Parathyroid adenoma (tissue), 2 donors: Measurements from ENCODE around the gene CFAP221.

Experiments
- H2AFZ ChIP-seq: fragments of 300-600 bp; sonication (generic); one replicate; pipeline ENCODE4 v1.7.0; 2017; ENCODE audit warnings: antibody characterized with exemption, mild to moderate bottlenecking
- H3K27ac ChIP-seq: fragments of 300-600 bp; sonication (generic); one replicate; pipeline ENCODE4 v1.7.0; 2017
- H3K27me3 ChIP-seq: fragments of 300-600 bp; sonication (generic); one replicate; pipeline ENCODE4 v1.7.0; 2017; ENCODE audit warnings: low read length; ENCODE audit not compliant: control insufficient read depth, insufficient read depth
- H3K36me3 ChIP-seq: fragments of 300-600 bp; sonication (generic); one replicate; pipeline ENCODE4 v1.7.0; 2017; ENCODE audit warnings: low read length; ENCODE audit not compliant: control insufficient read depth, insufficient read depth
- H3K4me1 ChIP-seq: fragments of 300-600 bp; sonication (generic); one replicate; pipeline ENCODE4 v1.7.0; 2017; ENCODE audit warnings: control low read depth
- H3K4me2 ChIP-seq: fragments of 300-600 bp; sonication (generic); one replicate; pipeline ENCODE4 v1.7.0; 2017; ENCODE audit warnings: low read length
- H3K4me3 ChIP-seq: fragments of 300-600 bp; sonication (generic); one replicate; pipeline ENCODE4 v1.7.0; 2017; ENCODE audit warnings: low read depth, low read length
- H3K79me2 ChIP-seq: fragments of 300-600 bp; sonication (generic); one replicate; pipeline ENCODE4 v1.7.0; 2017; ENCODE audit warnings: control low read depth
- H3K9ac ChIP-seq: fragments of 300-600 bp; sonication (generic); one replicate; pipeline ENCODE4 v1.7.0; 2017; ENCODE audit warnings: mild to moderate bottlenecking
- H3K9me3 ChIP-seq: fragments of 300-600 bp; sonication (generic); one replicate; pipeline ENCODE4 v1.7.0; 2017; ENCODE audit warnings: low read length; ENCODE audit not compliant: control insufficient read depth
- CTCF ChIP-seq: fragments of 300-600 bp; sonication (generic); IDR thresholded peaks from one replicate; pipeline ENCODE4 v1.7.0; 2017; ENCODE audit warnings: antibody characterized with exemption, mild to moderate bottlenecking
- donor health status: primary hyperparathyroidism.

The CFAP221 gene

DNA sequence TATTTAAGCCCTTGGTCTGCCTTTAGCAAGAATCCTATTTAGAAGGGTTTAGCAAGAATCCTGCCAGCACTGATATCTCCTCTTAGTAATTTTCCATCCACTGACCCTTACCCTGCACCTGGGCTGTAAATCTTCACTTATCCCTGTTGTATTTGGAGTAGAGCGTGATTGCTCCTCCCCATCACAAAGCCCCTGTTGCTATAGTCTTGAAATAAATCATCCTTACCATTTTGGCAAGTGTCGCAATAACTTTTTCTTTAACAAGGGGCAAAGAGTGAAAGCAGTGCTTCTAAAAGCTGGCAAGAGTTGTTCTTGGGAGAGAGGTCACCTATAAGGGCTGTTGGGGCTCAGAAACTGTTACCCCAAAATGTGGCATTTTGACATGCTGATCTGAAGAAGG, 16.2 kb upstream of the CFAP221 start:
- H3K9ac ChIP-seq: no peak overlapping the region
- no peaks in the 10 kb centered on the region for H3K9me3 ChIP-seq
- H2AFZ ChIP-seq: no peak overlapping the region
- no peak overlapping the region for H3K4me2 ChIP-seq
- no peaks in the 10 kb centered on the region for H3K36me3 ChIP-seq
- H3K79me2 ChIP-seq: no peaks in the 10 kb centered on the region
- peaks cover 6% of the 10 kb centered on the region for H3K27me3 ChIP-seq
- H3K4me3 ChIP-seq: no peak overlapping the region
- no peak overlapping the region for H3K27ac ChIP-seq
- TF ChIP-seq CTCF: no peak
- H3K4me1 ChIP-seq: no peaks in the 10 kb centered on the region

- Histone ChIP-seq H3K27ac (no peak overlapping the region), H3K79me2 (no peaks in the 10 kb centered on the region), H3K4me3 (no peak overlapping the region), H3K36me3 (no peaks in the 10 kb centered on the region), H2AFZ (no peak overlapping the region), H3K4me1 (no peaks in the 10 kb centered on the region), H3K9ac (no peak overlapping the region), H3K9me3 (peaks cover 3% of the 10 kb centered on the region), H3K4me2 (no peak overlapping the region), H3K27me3 (no peaks in the 10 kb centered on the region)
- TF ChIP-seq CTCF: no peak
These were observed 13.0 kb upstream of the CFAP221 start for GRCh38 chr2:119531292-119531691.

DNA sequence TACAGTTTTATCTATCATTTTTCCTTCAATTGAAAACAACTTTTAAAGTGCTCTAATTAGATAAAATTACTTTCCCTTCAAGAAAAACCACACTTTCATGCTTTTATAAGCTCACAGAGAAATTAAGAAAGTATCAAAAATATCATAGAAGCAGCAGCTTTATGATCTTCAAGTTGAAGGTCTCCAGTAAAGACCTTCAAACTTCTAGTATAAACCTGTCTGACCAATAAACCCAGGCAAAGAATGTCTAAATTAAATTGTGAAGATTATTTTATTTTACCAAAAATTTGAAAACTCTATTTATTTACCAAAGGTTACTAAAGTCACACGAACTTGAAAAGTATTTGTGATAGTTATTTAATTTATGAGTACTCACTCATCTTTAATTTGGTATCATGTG, 10.7 kb upstream of the CFAP221 start:
- Histone ChIP-seq H3K9me3 (peaks cover 3% of the 10 kb centered on the region), H3K27ac (no peak overlapping the region), H3K4me1 (no peaks in the 10 kb centered on the region), H3K79me2 (no peaks in the 10 kb centered on the region), H3K9ac (no peak overlapping the region), H3K36me3 (no peaks in the 10 kb centered on the region), H3K27me3 (no peaks in the 10 kb centered on the region), H2AFZ (no peak overlapping the region), H3K4me2 (no peak overlapping the region), H3K4me3 (no peak overlapping the region)
- TF ChIP-seq CTCF: no peak

GRCh38 chr2:119536211-119536610, 8.0 kb upstream of the CFAP221 start:
- H3K36me3 ChIP-seq: no peaks in the 10 kb centered on the region
- H2AFZ ChIP-seq: no peak overlapping the region
- H3K9ac ChIP-seq: no peak overlapping the region
- H3K4me1 ChIP-seq: no peaks in the 10 kb centered on the region
- no peaks in the 10 kb centered on the region for H3K27me3 ChIP-seq
- H3K4me3 ChIP-seq: no peak overlapping the region
- H3K27ac ChIP-seq: no peak overlapping the region
- TF ChIP-seq CTCF: no peak
- peaks cover 3% of the 10 kb centered on the region for H3K9me3 ChIP-seq
- H3K79me2 ChIP-seq: no peaks in the 10 kb centered on the region
- no peak overlapping the region for H3K4me2 ChIP-seq

- H3K27me3 ChIP-seq: no peaks in the 10 kb centered on the region
- H3K27ac ChIP-seq: no peak overlapping the region
- no peak overlapping the region for H2AFZ ChIP-seq
- H3K9ac ChIP-seq: no peak overlapping the region
- H3K79me2 ChIP-seq: no peaks in the 10 kb centered on the region
- H3K4me3 ChIP-seq: no peak overlapping the region
- no peaks in the 10 kb centered on the region for H3K36me3 ChIP-seq
- no peaks in the 10 kb centered on the region for H3K4me1 ChIP-seq
- peaks cover 3% of the 10 kb centered on the region for H3K9me3 ChIP-seq
- no peak overlapping the region for H3K4me2 ChIP-seq
- TF ChIP-seq CTCF: no peak
These were observed 7.5 kb upstream of the CFAP221 start for GRCh38 chr2:119536707-119537106.
